ENCODE data around the gene FCAMR.
A peak's percentile ranks its signal among the peaks of the same experiment; 100 is the strongest.

Gene FCAMR

DNA sequence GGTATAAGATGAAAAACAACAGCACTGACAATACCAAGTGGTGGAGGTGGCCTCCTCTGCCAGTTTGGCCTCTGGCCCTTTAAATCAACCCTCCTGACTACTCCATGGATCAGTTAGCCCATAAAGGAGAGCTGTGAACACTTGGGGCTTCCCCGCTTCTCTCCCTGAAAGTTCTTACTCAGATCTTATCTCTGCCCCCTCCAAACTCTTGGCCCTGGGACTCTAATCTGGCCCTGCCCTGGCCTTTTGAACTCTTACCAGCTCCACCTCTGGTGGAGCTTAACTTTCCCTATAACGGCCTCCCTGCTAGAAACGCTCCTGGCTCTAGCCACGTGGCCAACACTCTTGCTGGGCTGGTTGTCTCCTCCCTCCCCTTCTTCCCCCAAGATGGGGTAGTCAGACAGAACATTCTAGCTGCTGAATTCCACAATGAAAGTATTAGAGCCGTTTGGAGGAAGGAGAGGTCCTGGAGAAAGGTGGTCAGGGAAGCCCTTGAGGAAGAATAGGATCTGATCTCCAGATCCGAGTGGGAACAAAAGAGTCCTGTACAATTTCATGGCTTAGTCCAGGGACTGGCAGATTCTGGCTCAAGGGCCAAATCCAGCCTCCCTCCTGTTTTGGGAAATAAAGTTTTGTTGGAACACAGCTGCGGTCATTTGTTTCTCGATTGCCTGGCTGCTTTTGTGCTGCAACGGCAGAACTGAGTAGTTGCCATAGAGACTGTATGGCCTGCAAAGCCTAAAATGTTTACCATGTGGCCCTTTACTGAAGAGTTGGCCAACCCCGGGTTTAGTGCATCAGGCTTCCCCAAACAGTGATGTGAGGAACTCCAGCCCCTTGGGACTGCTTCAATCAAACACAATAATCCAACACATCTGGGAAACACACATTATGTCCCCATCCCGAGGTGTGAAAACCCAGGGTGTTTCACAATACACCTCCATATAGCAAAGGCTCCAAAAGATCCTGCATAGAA, 14.5 kb downstream of the FCAMR start:
- no peak for DNase-seq

DNA sequence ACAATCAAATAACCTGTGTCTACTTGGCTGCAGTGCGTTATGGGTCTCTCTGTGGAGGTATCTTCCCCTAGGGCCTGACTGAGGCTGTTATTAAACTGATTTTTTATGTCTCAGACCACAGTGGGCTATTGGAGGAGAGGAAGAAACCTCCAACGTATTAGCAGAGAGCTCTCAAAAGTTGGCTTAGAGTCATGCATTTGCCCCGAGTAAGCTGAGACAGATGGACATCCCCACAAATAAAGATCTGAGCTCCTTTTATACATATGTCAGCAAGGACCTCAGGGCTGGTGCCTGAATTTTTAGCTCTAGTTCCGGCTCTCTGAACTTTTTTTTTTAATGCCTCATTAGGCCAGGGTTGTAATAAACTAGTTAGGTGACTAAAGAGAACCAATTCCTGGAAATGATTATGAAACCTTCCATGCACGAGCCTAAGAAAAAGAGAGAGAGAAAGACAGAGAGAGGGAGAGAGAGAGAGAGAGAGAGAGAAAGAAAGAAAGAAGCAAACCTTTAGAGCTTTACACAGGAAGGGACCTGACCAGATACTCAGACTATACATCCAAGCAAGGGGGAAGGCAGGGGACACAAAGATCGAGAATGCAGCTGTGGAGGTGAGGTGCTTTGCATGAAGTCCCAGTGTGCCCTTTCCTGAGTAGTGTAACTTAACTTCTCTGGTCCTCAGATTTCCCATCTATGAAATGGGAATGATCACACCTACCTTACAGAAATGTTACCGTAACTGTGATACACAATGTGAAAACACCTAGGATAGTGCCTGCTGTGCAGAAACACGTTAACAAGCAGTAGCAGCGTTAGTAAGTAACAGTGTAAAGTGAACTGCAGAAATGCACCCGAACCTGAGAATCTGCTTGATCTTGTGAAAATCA, 15.6 kb downstream of the FCAMR start:
- DNase-seq, result no peak

DNA sequence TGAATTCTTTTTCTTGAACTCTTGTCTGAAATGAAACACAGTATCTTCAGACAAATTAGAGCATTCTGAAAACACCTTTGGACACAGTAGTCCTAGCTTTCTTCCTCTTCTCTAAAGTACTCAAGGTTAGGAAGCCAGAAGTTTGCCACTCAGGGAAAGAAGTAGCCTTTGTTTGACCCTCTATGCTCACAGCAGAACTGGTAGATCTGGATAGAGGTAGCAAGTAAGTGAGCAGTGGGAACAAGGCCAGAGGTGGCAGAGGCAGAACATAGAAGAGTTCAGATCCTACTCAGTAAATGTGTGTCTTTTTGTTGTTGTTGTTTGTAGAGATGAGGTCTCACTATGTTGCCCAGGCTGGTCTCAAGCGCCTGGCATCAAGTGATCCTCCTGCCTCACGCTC, 16.6 kb downstream of the FCAMR start:
- DNase-seq, result no peak

DNA sequence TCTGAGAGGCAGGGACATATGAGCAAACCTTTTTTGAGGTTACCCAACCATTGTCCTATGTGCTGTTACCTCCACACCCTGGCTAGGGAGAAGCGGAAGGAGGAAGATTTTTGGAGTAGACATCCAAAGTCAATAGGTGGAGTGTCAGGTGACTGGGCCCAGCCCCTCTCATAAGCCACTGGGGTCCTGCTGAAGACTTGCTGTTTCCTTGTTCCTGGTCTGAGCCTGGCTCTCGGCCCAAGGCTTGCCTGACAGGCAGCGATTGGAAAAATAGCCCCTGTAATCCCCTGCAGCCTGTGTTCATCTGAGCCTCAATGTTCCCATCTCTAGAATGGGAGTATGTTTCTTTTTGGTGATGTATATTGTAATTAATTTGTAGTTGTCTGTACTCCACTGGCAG, 17.1 kb downstream of the FCAMR start:
- DNase-seq, result no peak

DNA sequence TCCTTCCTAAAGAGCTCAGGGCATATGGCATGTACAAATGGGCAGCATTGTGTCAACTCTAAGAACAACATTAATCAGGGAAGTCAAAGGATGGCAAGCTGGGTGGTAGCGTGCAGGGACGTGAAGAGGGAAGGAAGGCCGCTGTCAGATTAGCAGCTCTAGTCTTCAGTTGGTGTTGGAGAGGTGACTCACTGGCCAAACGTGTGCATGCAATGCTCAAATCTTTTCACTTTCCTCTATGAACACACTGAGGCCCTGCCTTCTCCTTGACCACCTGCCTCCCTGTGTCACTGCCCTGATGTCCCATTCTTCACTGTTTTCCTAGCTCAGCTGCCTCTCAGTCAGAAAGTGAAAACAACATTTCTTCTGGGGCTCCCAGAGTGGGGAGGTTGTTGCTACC, 18.1 kb downstream of the FCAMR start:
- no peak for DNase-seq

DNA sequence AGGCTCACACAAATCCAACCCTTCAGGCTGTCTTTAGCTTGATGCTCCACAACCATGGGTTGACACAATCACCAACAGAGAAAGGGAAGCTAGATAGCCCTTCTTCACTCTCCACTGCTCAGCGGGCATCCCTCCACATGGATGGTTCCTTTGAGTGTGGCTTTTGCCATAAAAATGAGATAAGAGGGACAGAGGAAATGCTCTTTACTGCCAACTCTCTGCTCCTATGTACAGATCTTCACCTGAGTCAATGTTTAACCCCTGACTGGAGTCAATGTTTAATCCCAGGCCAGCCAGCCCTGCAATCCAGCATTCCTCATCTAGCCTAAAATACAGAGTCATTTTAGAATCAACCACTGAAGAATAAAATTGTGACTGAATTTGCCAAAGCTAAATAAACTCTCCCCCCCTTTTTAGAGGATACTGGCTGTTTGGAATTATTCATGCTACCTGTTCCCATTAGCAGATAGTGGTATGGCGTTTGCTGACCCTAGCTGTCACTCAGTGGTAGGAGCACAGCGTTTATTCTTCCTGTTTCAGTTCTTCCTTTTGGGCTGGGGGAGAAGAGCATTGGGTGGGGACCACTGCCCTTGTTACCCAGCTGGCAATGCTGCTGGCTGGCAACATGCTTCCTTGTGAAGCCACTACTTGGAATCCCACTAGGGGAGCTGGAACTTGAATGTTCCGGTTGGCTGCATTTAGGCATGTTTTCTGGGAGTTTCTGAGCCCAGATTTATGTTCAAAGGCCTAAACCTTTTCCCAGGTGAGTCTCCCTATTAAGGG, 18.8 kb downstream of the FCAMR start:
- no peak for DNase-seq

DNA sequence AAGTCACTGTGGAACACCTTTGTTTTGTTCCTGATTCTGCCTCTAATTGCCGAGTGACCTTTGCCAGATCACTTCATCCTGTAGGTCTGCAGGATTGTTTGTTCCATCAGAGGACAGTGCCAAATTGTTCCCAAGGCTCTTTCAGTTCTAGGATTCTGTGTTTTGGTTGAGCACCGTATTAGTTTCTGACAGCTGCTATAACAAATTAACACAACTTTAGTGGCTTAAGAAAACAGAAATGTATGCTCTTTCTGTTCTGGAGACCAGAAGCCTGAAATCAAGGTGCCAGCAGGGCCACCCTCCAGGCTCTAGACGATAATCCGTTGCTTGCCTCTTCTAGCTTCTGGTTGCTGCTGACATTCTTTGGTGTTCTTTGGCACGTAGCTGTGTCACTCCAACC, 20.6 kb downstream of the FCAMR start:
- DNase-seq, result no peak

DNA sequence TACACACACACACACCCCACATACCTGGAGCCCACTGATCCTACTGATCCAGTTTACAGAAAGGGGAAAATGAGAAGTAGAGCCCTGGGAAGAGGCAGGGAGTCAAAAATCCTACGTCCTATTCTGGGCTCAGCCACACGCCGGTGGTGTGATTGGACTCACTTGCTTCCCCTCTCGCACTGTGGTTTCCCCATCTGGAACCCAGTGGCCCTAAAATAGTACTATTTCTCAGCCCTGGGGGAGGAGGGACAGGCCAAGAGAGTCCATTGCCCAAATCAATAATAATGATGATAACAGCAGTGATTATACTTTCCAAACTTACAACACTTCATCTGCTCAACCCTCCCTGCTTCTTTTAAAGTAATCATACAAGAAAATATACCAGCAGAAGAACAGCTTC, 21.1 kb downstream of the FCAMR start:
- no peak for DNase-seq

DNA sequence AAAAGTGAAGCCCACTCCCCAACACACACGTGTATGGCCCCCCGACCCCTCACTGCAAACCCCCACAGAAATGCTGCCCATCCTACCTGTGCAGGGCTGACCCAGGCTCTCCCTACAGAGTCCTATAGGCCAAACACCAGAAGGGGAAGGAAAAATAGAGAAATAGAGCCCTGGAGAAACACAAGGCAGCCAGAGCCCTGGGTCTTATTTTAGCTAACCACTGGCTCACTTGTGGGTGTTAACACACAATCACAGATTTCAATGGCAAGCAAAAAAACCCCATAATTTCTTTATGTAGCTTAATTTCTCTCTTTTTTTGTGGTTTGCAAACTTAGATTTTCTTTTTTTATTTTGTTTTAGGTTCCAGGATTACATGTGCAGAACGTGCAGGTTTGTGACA, 23.0 kb downstream of the FCAMR start:
- DNase-seq, result no peak

DNA sequence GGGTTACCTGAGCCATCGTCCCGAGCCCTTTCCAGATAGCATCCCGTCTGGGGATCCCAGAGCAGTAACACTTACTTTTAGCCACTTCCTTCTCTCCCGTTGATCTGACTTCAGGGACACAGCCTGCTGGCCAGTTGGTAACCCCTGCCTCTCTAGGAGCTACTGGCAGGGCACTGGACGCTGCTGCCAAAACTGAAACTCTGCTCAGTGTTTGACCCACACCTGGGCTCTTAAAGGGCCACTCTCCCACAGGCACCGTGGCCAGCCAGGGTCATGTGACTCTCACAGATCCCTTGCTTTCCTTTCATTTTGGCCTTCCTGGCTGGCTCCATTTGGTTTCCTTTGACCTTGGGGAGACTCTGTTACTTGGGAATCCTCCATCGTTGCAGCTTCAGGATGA, 24.0 kb downstream of the FCAMR start, which contains the start of gene PIGR:
TSS of gene PIGR (minus strand) at position 206 of the 400 bp plus-strand sequence. CDS start 5,935 bp downstream, outside the sequence.
- no peak for DNase-seq

DNA sequence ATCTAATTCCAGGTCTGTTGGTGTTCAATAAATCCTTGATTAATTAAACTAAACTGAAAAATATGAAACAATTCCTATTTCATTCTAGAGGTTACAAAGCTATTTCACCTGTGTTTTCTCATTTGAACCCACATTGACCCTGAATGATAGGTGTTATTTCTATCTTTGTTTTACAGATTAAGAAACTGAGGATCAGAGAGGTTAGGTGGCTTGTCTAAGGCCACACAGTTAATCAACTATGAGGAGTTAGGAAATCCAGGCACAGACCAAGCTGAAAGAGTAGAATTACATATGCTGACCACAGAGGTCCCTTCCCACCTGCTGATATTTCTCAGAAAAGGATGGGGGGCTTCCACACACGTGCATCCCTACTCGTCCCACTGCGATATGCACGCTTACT, 24.5 kb downstream of the FCAMR start:
- DNase-seq, result no peak

DNA sequence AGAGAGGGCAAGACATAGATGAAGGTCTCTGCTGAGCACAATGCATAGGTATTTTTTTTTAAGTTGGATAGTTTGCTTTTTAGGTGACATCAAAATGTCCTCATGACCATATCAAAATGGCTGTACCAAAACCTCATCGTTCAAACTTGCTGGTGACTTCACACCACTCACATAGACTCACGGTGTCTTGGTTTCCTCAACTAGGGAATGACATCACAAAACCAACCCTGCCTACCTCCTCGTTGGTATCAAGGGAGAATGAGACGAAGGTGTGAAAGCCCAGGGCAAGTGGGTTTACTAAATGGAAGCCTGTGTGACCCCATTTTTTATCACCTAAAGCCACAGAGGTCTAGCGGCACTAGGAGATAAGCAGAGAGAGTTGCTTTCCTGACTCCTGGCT, 25.6 kb downstream of the FCAMR start:
- DNase-seq, result no peak

DNA sequence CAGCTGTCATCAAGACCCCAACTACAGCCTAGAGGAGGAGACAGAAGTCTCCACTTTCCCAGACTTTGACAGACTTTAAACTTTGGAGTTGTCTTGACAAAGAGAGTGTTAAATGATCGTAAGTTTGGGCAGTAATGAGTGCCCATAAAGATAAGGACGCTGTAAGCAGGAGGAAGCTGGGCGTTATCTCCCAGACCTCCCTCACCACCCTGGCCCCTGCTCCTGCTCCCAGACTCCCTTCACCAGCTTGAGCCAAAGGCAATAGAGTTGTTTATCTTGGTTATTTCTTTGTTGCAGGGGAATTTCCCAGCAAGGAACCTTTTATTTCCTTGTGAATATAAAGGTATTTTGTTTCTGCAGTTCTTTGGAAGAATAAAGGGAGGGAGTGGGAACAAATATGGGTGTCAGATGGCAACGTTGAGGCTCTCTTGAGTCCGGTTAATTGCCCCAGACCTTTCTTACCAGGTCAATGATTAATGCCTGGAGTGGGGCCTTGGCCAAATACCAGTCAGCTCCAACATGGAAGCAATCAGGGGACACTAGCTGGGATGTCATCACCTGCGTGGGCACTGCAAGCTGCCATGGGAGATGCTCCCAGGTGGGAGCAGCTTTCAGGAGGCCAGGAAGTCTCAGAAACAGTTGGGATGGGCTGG, 28.4 kb downstream of the FCAMR start:
- DNase-seq, result no peak

DNA sequence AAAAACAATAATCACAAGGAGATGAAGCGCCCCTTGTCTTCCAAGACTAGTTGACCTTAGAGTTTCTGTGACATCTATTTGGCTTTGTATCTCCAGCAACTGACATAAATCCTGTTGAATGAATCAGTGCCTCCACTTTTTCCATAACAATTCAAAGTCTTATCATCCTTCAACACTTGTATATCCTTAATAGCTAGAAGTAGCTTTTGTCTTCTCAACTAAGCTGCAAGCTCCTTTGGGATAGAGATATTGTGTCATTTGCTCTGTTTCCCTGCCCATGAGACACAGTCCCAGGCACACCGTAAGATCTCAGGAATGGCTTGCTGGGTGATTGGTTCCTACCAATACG, 29.7 kb downstream of the FCAMR start:
- no peak for DNase-seq

DNA sequence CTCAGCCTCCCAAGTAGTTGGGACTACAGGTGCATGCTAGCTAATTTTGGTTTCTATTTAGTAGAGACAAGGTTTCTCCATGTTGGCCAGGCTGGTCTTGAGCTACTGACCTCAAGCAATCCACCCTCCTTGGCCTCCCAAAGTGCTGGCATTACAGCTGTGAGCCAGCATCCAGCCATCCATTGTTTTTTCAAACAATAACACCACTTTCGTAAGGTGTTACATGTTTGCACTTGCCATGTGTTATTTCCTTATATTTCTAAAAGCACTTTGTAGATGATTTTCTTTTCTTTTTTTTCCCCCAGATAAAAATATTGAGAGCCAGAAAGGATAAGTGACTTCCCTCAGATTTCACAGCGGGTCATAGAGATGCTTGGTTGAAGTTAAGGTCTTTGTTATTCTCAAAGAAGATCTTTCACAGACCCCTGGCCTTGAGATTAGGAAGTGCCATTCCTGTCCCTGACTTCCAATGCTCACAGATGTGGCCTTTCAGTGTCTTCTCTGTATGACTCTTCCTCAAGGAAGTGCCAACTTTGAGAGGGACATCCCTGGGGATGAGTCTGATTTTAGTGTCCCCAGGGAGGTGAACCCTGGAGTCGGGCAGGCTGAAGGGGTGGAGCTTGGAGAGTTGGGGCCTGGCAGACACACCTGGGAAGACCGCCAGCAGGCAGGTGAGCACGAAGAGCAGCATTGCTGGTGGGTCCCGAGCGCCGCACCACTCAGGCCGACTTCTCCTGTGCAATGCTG, 30.2 kb downstream of the FCAMR start:
- DNase-seq, result no peak

DNA sequence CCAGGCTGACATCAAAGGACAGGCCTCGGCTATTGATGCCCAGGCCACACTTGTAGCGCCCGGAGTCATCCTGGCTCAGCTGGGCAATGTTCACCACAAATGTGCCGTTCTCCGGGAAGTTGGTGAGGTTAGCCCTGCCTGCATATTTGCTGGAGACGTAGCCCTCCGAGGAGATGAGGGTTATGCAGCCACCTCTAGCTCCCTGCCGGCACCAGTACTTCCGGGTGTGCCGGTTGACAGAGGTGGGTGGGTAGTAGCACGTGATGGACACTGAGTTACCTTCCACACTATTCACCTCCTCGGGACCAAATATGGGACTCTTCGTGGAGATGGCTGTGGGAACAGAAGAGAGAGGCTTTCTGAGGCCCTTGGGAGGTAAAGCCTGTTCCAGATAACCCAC, 31.1 kb downstream of the FCAMR start:
- DNase-seq, result no peak

DNA sequence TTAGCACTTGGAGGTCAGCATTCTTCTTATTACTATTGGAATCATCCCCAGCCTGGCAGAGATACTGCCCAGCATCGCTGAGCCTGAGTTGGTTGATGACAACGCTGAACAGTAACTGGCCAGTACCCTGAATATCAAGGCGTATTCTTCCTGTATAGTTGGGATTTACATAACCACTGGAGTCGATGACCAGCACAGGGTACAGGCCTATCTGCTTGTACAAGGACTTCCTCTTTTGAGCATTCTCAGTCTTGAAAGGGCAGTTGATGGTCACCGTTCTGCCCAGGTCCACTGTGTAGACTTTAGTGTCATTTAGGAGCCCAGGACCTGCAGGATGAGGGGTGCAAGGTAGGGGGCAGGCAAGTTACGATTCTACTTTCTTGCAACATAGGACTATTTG, 32.8 kb downstream of the FCAMR start:
- no peak for DNase-seq

DNA sequence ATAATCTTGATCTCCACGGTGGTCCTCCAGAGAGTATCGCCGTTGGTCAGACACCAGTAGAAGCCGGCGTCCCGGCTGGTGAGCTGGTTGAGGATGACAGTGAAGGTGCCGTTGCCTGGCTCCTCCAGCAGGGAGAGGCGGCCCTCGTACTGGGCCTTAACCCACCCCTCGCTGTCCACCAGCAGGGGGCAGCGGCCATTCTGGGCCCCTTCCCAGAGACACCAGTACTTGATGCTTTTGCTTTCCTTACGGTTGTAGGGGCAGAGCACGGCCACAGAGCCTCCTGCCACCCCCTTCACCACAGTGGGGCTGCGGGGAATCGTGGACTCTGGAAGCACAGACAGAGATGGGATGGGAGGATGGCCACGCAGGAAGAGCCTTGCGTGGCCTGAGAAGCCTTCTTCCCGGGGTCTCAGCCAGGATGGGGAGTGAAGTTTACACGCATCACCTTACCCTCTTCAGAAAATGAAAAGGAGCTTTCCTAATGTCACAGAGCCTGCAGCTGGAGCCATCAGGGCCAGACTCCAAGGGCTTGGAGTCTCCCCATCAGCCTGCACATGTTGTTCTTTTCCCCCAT, 34.7 kb downstream of the FCAMR start:
- DNase-seq, result peak in 2 of 4 experiments; percentile 16 to 31

DNA sequence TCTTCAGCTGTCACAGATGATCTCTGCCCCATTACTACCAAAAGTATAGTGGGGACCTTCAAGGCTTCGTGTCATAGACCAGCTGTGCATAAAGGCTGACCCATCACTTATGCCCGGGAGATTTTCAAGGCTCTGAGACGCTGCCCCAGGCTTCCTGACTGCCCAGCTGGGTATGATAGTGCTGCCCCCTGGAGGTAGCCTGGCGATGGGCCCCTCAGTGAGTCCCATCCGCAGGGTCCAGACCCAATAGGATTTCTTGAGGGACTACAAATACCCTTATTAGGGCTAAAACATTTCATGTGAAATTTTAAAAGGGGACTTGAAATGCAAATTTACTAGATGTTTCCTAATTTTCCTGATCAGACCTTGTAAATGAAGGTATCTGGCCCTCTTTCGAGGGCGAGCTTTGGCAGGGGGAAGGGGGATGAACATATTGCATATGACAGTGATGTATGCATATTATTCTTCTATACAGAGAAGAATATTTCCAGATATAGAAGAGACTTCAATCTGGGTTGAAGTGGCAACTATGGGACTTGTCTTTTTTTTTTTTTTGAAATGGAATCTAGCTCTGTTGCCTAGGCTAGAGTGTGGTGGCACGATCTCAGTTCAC, 36.8 kb downstream of the FCAMR start:
- DNase-seq, result peak; percentile 29 to 68 (median 48)

DNA sequence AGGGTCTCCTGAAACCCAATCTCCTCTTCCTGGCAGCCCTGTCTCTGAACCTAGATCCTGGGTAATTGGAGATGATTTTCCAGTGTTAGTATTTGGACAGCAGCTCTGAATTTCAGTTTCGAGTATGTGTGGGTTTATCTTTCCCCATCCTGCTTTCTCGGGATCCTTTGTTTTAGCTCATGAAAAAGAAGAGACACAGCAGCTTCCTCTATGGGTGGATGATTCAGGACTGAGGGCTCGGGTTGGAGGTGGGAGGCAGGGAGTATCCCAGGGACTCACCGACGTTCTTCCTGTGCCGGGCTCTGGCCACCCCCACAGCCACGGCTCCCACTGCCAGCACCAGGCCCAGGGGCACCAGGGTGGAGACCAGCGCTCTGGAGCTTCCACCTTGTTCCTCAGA, 38.1 kb downstream of the FCAMR start:
- no peak for DNase-seq

DNA sequence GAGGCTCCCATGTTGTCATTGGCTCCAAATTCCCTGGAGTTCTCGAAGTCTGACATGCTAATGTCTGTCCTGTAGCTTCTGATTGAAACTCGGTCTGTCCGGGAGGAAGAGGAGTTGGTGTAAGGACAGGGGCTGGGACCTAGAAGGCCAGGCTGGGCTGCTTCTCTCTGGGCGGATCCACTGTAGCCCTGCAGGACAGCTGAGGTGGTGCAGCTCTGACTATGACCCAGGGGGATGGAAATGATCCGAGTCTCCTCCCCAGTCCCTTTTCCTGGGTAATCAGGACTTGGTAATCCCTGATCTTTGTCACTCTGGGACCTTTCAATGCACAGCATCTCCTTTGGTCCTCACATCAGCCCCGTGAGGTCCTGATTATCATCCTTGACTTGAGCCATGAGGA, 38.6 kb downstream of the FCAMR start:
- no peak for DNase-seq

Measured in activated naive CD4-positive, alpha-beta T cell (primary cell).